CD4-positive, alpha-beta T cell treated with Interleukin-12 subunit alpha and Interleukin-12 subunit beta, for 1 hour (primary cell): Measurements from ENCODE around the gene LPCAT3.

ENCODE experiments used
- DNase-seq: peaks from one replicate; pipeline ENCODE4 v3.0.0-alpha.2; 2020

LPCAT3 gene

GRCh38 chr12:6998715-6999451 is 19.4 kb downstream of the LPCAT3 start:
- no peak for DNase-seq

GRCh38 chr12:6996040-6996441 is 22.2 kb downstream of the LPCAT3 start:
- DNase-seq: no peak

GRCh38 chr12:6987956-6988553 is 30.2 kb downstream of the LPCAT3 start:
- DNase-seq: no peak

- DNase-seq: no peak
These were observed 35.7 kb downstream of the LPCAT3 start for GRCh38 chr12:6982532-6982931.

- DNase-seq: no peak
These were observed 36.9 kb downstream of the LPCAT3 start for GRCh38 chr12:6981152-6982052.

- no peak for DNase-seq
These were observed 37.5 kb downstream of the LPCAT3 start for GRCh38 chr12:6980740-6981139.

GRCh38 chr12:6980075-6980474 is 38.2 kb downstream of the LPCAT3 start:
- no peak for DNase-seq

GRCh38 chr12:6979453-6979852 is 38.8 kb downstream of the LPCAT3 start:
- no peak for DNase-seq

GRCh38 chr12:6979021-6979420 is 39.3 kb downstream of the LPCAT3 start:
- DNase-seq: no peak

- DNase-seq: no peak
These were observed 39.7 kb downstream of the LPCAT3 start for GRCh38 chr12:6978611-6979011.

- DNase-seq: no peak
These were observed 40.1 kb downstream of the LPCAT3 start for GRCh38 chr12:6978188-6978587.

GRCh38 chr12:6977653-6978052 is 40.6 kb downstream of the LPCAT3 start:
- no peak for DNase-seq

GRCh38 chr12:6975297-6976032 is 42.8 kb downstream of the LPCAT3 start:
- DNase-seq: no peak

GRCh38 chr12:6974180-6974579 is 44.1 kb downstream of the LPCAT3 start:
- no peak for DNase-seq

GRCh38 chr12:6970096-6970527 is 48.2 kb downstream of the LPCAT3 start:
- no peak for DNase-seq

GRCh38 chr12:6968426-6968825 is 49.9 kb downstream of the LPCAT3 start:
- DNase-seq: no peak

- no peak for DNase-seq
These were observed 50.6 kb downstream of the LPCAT3 start for GRCh38 chr12:6967651-6968100.

- no peak for DNase-seq
These were observed 51.9 kb downstream of the LPCAT3 start for GRCh38 chr12:6966351-6966750.

GRCh38 chr12:6965714-6966113 is 52.6 kb downstream of the LPCAT3 start:
- DNase-seq: no peak

- peak; percentile 93 for DNase-seq
These were observed 53.1 kb downstream of the LPCAT3 start for GRCh38 chr12:6965026-6965661.

- DNase-seq: no peak
These were observed 53.7 kb downstream of the LPCAT3 start for GRCh38 chr12:6964605-6965025.

GRCh38 chr12:6963791-6964413 is 54.4 kb downstream of the LPCAT3 start:
- no peak for DNase-seq
